Lower leg skin (tissue), 3 donors: ENCODE data around the gene GRB10.

Source experiments
- POLR2A ChIP-seq, 2 donors: fragments of 450-650 bp; IDR thresholded peaks; one replicate each; pipeline ENCODE4 v1.6.1; 2016 to 2017; ENCODE audit warnings: antibody characterized with exemption in 2 of 2, mild to moderate bottlenecking in 1 of 2, moderate library complexity in 1 of 2
- TF ChIP-seq, protein P1 (sequence below), 3 donors: fragments of 450-650 bp; IDR thresholded peaks; one replicate each; pipeline ENCODE4 v1.5.1; 2016; ENCODE audit warnings: antibody characterized with exemption in 3 of 3, mild to moderate bottlenecking in 3 of 3, moderate library complexity in 2 of 3

DNA sequence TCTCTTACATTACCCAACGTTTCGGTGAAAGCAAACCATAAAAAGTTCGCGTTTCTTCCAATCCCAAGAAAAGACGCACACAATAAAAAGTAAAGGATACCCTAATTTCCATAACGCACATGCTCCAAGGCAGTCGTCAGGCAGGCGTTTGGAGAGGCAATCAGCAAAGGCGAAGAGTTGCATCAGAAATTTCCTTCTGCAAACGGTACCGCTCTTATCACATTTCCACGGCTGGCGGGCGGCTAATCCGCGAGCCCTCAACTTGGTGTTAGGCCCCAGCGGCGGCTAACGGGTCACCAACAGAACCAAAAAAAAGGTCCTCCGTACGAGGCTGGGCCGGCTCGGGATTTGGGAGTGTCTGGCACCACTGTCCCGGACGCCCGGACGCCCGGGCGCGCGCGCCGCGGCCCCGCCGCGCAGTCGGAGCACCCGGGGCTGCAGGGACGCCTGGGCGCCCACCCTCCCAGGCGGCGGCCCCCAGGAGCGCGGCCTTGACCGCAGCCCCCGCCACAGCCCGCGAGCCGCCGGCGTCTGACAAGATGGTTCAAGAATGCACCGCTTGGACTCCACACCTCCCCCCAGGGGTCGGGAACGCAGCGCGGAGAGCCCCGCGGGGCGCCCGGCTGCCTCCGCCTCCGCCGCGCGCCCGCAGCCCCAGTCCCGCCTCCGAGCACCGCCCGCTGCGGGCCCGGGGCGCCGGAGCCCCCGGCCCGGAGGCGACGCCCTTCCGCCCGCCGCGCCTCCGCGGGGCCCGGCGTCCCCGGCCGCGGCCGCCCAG, 9.8 kb upstream of the GRB10 start:
- no peak for TF ChIP-seq POLR2A (IDR thresholded peaks at IDR 0.05)
- TF ChIP-seq, protein P1, sequence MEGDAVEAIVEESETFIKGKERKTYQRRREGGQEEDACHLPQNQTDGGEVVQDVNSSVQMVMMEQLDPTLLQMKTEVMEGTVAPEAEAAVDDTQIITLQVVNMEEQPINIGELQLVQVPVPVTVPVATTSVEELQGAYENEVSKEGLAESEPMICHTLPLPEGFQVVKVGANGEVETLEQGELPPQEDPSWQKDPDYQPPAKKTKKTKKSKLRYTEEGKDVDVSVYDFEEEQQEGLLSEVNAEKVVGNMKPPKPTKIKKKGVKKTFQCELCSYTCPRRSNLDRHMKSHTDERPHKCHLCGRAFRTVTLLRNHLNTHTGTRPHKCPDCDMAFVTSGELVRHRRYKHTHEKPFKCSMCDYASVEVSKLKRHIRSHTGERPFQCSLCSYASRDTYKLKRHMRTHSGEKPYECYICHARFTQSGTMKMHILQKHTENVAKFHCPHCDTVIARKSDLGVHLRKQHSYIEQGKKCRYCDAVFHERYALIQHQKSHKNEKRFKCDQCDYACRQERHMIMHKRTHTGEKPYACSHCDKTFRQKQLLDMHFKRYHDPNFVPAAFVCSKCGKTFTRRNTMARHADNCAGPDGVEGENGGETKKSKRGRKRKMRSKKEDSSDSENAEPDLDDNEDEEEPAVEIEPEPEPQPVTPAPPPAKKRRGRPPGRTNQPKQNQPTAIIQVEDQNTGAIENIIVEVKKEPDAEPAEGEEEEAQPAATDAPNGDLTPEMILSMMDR (IDR thresholded peaks at IDR 0.05), result no peak
